ENCODE measurements around the gene VWA1.
A peak's percentile ranks its signal among the peaks of the same experiment; 100 is the strongest.
"Not testable (repeated sequence)": the region's sequence is repeated elsewhere in the genome, so short reads cannot be mapped to it uniquely, and the experiment has no call there.

Gene VWA1

GRCh38 chr1:1435911-1436629 is 580 bp downstream of the VWA1 start:
- DNase-seq (ENCODE audit: low read depth) = no peak

GRCh38 chr1:1436630-1437032 is 1.1 kb downstream of the VWA1 start:
- no peak for DNase-seq (ENCODE audit: low read depth)

- no peak for DNase-seq (ENCODE audit: low read depth)
Measured at GRCh38 chr1:1437033-1437903, 1.8 kb downstream of the VWA1 start.

- no peak for DNase-seq (ENCODE audit: low read depth)
Measured at GRCh38 chr1:1437904-1438376, 2.5 kb downstream of the VWA1 start.

GRCh38 chr1:1438531-1439381 is 3.3 kb downstream of the VWA1 start:
- no peak for DNase-seq (ENCODE audit: low read depth)

GRCh38 chr1:1439546-1440261 is 4.2 kb downstream of the VWA1 start:
- no peak for DNase-seq (ENCODE audit: low read depth)

- no peak for DNase-seq (ENCODE audit: low read depth)
Measured at GRCh38 chr1:1440262-1441001, 4.9 kb downstream of the VWA1 start.

- DNase-seq (ENCODE audit: low read depth) = peak; percentile 56
Measured at GRCh38 chr1:1441002-1441888, 5.8 kb downstream of the VWA1 start.

- DNase-seq (ENCODE audit: low read depth) = no peak
Measured at GRCh38 chr1:1442069-1442770, 6.7 kb downstream of the VWA1 start.

GRCh38 chr1:1446631-1447030 is 11.1 kb downstream of the VWA1 start:
- DNase-seq (ENCODE audit: low read depth) = not testable (repeated sequence)

GRCh38 chr1:1449099-1449739 is 13.7 kb downstream of the VWA1 start, which contains the start of gene ATAD3C:
ATAD3C (plus strand) TSS chr1:1449689; CDS start chr1:1450684, 995 bp downstream.
- DNase-seq (ENCODE audit: low read depth) = no peak

GRCh38 chr1:1450616-1451015 is 15.1 kb downstream of the VWA1 start:
- not testable (repeated sequence) for DNase-seq (ENCODE audit: low read depth)

GRCh38 chr1:1451696-1452364 is 16.3 kb downstream of the VWA1 start:
- no peak for DNase-seq (ENCODE audit: low read depth)

- DNase-seq (ENCODE audit: low read depth) = not testable (repeated sequence)
Measured at GRCh38 chr1:1452365-1452739, 16.9 kb downstream of the VWA1 start.

GRCh38 chr1:1452882-1453281 is 17.4 kb downstream of the VWA1 start:
- DNase-seq (ENCODE audit: low read depth) = no peak

- not testable (repeated sequence) for DNase-seq (ENCODE audit: low read depth)
Measured at GRCh38 chr1:1454286-1455056, 19.0 kb downstream of the VWA1 start.

- DNase-seq (ENCODE audit: low read depth) = no peak
Measured at GRCh38 chr1:1455366-1455884, 19.9 kb downstream of the VWA1 start.
